Measurements from ENCODE around the gene TCTN2. TPM values are rescaled to one million over a fixed set of nuclear protein-coding genes. Genes with fewer than 3 reads are reported as not detected.

Gene TCTN2
- total and polyA plus RNA-seq, 9 of the 15 experiments (the other 6 are each of a cell fraction or from before 2014, with no cell fraction given): 0.58 to 5.5 (median 3.6) TPM

DNA sequence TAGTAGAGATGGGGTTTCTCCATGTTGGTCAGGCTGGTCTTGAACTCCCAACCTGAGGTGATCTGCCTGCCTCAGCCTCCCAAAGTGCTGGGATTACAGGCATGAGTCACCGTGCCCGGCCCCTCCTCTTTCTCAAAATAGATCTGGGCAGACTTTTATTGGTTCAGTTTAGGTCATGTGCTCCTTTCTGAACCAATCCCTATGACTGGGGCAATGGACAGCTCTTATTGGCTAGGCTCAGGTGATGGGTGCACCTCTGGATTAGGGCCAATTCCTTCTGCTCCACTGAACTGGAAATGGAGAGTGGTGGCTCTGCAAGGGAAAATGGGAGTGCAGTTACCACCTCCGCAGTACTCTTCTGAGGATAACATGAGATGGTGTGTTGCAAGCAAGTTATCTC is 35.0 kb downstream of the TCTN2 start:
- 90% methylated on average over 1 of the region's 3 CpGs for WGBS (ENCODE audit: insufficient coverage, low coverage, missing lambda C conversion rate)
- no peak overlapping the region for H3K27ac ChIP-seq (ENCODE audit: extremely low read depth, low read depth, low read length)
- no TSS peak for BruUV-seq (replicated peaks)
- no peak overlapping the region for H3K4me3 ChIP-seq
- no peaks in the 10 kb centered on the region for H4K20me1 ChIP-seq (replicated peaks; ENCODE audit: control insufficient read depth, insufficient read depth, low read length)
- H3K9me3 ChIP-seq (replicated peaks; ENCODE audit: control insufficient read depth, insufficient read depth, low read depth, low read length): no peaks in the 10 kb centered on the region
- H3K4me1 ChIP-seq (replicated peaks in 1 of 2; ENCODE audit: control insufficient read depth in 2 of 2, insufficient read depth in 2 of 2, low read length in 2 of 2): peaks cover 0 to under 1% of the 10 kb centered on the region in 2 experiments; a peak in 2 of 5 replicates
- H3K9ac ChIP-seq (ENCODE audit: insufficient read depth in 1 of 2, low read depth in 2 of 2, low read length in 2 of 2): no peak overlapping the region
- DNase-seq (ENCODE audit: extremely low read depth in 1 of 4, low spot score in 3 of 4) (peak in 2 of 4 experiments; percentile 38 to 53), ATAC-seq (peak; percentile 88), FAIRE-seq (no peak)
- in situ Hi-C loops (cut with MboI): no loop called here
- no peaks in the 10 kb centered on the region for H3K36me3 ChIP-seq (ENCODE audit: control insufficient read depth, insufficient read depth, low read length)
- H3K27me3 ChIP-seq (ENCODE audit: control insufficient read depth in 2 of 2, insufficient read depth in 2 of 2, low read length in 2 of 2): no peaks in the 10 kb centered on the region
- intact Hi-C loops (cut with micrococcal nuclease): no loop called here
- H3K9me1 ChIP-seq (ENCODE audit: control insufficient read depth, insufficient read depth, low read length): no peaks in the 10 kb centered on the region
- POLR2A ChIA-PET: no interaction called here
- no peak overlapping the region for H3K4me2 ChIP-seq (ENCODE audit: insufficient read depth, low read length)
- H3K79me2 ChIP-seq (ENCODE audit: control insufficient read depth, insufficient read depth, low read length): no peaks in the 10 kb centered on the region
- H2AFZ ChIP-seq (ENCODE audit: low read depth, low read length): no peak overlapping the region
- CTCF ChIA-PET (ENCODE audit: low intra/inter-chr PET ratio): no interaction called here
- TF ChIP-seq, protein P1, sequence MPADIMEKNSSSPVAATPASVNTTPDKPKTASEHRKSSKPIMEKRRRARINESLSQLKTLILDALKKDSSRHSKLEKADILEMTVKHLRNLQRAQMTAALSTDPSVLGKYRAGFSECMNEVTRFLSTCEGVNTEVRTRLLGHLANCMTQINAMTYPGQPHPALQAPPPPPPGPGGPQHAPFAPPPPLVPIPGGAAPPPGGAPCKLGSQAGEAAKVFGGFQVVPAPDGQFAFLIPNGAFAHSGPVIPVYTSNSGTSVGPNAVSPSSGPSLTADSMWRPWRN (IDR thresholded peaks at IDR 0.05; ENCODE audit: low read depth): no peak
- TF ChIP-seq POLR2AphosphoS2 (IDR thresholded peaks at IDR 0.05; ENCODE audit: low read length) (no peak), NFYB (IDR thresholded peaks at IDR 0.05; ENCODE audit: extremely low read depth, insufficient read length) (peak; percentile 64), CCNT2 (IDR thresholded peaks at IDR 0.05; ENCODE audit: borderline replicate concordance, extremely low read depth, insufficient read length, low read depth, low read length) (no peak), ZNF507 (tag; conservative IDR thresholded peaks at IDR 0.05) (no peak), RBBP5 (IDR thresholded peaks at IDR 0.05; ENCODE audit: borderline replicate concordance, insufficient read depth, low read length, poor library complexity, severe bottlenecking) (no peak), NFIC (IDR thresholded peaks at IDR 0.05) (peak; percentile 66), HIVEP1 (CRISPR knock-in tag; IDR thresholded peaks at IDR 0.05) (no peak), BRCA1 (IDR thresholded peaks at IDR 0.05) (no peak), BRCA1 (CRISPR knock-in tag; IDR thresholded peaks at IDR 0.05) (no peak), RAD51 (IDR thresholded peaks at IDR 0.05; ENCODE audit: borderline replicate concordance, low read depth) (peak; percentile 70), HNRNPH1 (optimal IDR thresholded peaks at IDR 0.05; ENCODE audit: low read depth, low read length) (no peak), JUND (IDR thresholded peaks at IDR 0.05; ENCODE audit: borderline replicate concordance, low read depth, low read length) (0 out of 2 replicates have a peak, but pooled peaks have one; percentile 24), JUND (tag; IDR thresholded peaks at IDR 0.05; ENCODE audit: borderline replicate concordance, low read depth, low read length) (no peak), CREM (IDR thresholded peaks at IDR 0.05; ENCODE audit: low read depth) (no peak), STAG1 (CRISPR knock-in tag; IDR thresholded peaks at IDR 0.05; ENCODE audit: borderline replicate concordance) (no peak)
- TF ChIP-seq, protein P2, sequence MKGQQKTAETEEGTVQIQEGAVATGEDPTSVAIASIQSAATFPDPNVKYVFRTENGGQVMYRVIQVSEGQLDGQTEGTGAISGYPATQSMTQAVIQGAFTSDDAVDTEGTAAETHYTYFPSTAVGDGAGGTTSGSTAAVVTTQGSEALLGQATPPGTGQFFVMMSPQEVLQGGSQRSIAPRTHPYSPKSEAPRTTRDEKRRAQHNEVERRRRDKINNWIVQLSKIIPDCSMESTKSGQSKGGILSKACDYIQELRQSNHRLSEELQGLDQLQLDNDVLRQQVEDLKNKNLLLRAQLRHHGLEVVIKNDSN (CRISPR knock-in tag; IDR thresholded peaks at IDR 0.05): peak; percentile 76
- TF ChIP-seq, protein P3, sequence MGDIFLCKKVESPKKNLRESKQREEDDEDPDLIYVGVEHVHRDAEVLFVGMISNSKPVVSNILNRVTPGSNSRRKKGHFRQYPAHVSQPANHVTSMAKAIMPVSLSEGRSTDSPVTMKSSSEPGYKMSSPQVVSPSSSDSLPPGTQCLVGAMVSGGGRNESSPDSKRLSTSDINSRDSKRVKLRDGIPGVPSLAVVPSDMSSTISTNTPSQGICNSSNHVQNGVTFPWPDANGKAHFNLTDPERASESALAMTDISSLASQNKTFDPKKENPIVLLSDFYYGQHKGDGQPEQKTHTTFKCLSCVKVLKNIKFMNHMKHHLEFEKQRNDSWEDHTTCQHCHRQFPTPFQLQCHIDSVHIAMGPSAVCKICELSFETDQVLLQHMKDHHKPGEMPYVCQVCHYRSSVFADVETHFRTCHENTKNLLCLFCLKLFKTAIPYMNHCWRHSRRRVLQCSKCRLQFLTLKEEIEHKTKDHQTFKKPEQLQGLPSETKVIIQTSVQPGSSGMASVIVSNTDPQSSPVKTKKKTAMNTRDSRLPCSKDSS (IDR thresholded peaks at IDR 0.05; ENCODE audit: low read depth, partially characterized antibody): no peak
- TF ChIP-seq, protein P4, sequence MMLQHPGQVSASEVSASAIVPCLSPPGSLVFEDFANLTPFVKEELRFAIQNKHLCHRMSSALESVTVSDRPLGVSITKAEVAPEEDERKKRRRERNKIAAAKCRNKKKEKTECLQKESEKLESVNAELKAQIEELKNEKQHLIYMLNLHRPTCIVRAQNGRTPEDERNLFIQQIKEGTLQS (IDR thresholded peaks at IDR 0.05): peak; percentile 74
- TF ChIP-seq, protein P4 (CRISPR knock-in tag; conservative IDR thresholded peaks at IDR 0.05): no peak
- TF ChIP-seq, protein P5, sequence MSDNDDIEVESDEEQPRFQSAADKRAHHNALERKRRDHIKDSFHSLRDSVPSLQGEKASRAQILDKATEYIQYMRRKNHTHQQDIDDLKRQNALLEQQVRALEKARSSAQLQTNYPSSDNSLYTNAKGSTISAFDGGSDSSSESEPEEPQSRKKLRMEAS (CRISPR knock-in tag; IDR thresholded peaks at IDR 0.05): no peak

Data from K562 (cell line).